GM21360 (cell line): Measurements from ENCODE around the gene PTPRM.

Experiments used
- ATAC-seq: cut with Tn5 transposase; IDR thresholded peaks from one replicate; pipeline ENCODE4 v1.9.1; 2021; ENCODE audit warnings: mild to moderate bottlenecking, moderate library complexity; ENCODE audit not compliant: unreplicated experiment

Gene PTPRM

GRCh38 chr18:8140841-8141501 lies 573.9 kb downstream of the PTPRM start:
- no peak for ATAC-seq

- ATAC-seq, result no peak
Measured at GRCh38 chr18:8142131-8142711, 575.1 kb downstream of the PTPRM start.

- ATAC-seq, result no peak
Measured at GRCh38 chr18:8142932-8143331, 575.8 kb downstream of the PTPRM start.

GRCh38 chr18:8151181-8151580 lies 584.1 kb downstream of the PTPRM start:
- no peak for ATAC-seq

GRCh38 chr18:8153887-8154583 lies 586.9 kb downstream of the PTPRM start:
- no peak for ATAC-seq

GRCh38 chr18:8162802-8163201 lies 595.7 kb downstream of the PTPRM start:
- no peak for ATAC-seq

GRCh38 chr18:8163286-8163959 lies 596.3 kb downstream of the PTPRM start:
- ATAC-seq, result no peak

- no peak for ATAC-seq
Measured at GRCh38 chr18:8165095-8165494, 598.0 kb downstream of the PTPRM start.

GRCh38 chr18:8167026-8167425 lies 599.9 kb downstream of the PTPRM start:
- no peak for ATAC-seq

- ATAC-seq, result no peak
Measured at GRCh38 chr18:8167673-8168072, 600.6 kb downstream of the PTPRM start.

- ATAC-seq, result no peak
Measured at GRCh38 chr18:8169722-8170121, 602.6 kb downstream of the PTPRM start.

GRCh38 chr18:8174771-8175170 lies 607.7 kb downstream of the PTPRM start:
- no peak for ATAC-seq

GRCh38 chr18:8175501-8176061 lies 608.5 kb downstream of the PTPRM start:
- no peak for ATAC-seq

- no peak for ATAC-seq
Measured at GRCh38 chr18:8176109-8176508, 609.0 kb downstream of the PTPRM start.

GRCh38 chr18:8176554-8176953 lies 609.4 kb downstream of the PTPRM start:
- ATAC-seq, result no peak

GRCh38 chr18:8177330-8178016 lies 610.4 kb downstream of the PTPRM start:
- no peak for ATAC-seq

GRCh38 chr18:8186413-8186812 lies 619.3 kb downstream of the PTPRM start:
- no peak for ATAC-seq

GRCh38 chr18:8188184-8188583 lies 621.1 kb downstream of the PTPRM start:
- ATAC-seq, result no peak

- ATAC-seq, result no peak
Measured at GRCh38 chr18:8190980-8191379, 623.9 kb downstream of the PTPRM start.

- no peak for ATAC-seq
Measured at GRCh38 chr18:8194431-8194830, 627.3 kb downstream of the PTPRM start.

GRCh38 chr18:8196238-8196637 lies 629.1 kb downstream of the PTPRM start:
- ATAC-seq, result no peak
